T-helper 2 cell (primary cell): ENCODE measurements around the gene CD209.
"Not testable (repeated sequence)": the region's sequence is repeated elsewhere in the genome, so short reads cannot be mapped to it uniquely, and the experiment has no call there.

Experiments used
- DNase-seq, 5 experiments: peaks; one replicate each; pipeline versions ENCODE4 v3.0.0 to v3.0.0-alpha.2; 2012 to 2022

CD209 gene

DNA sequence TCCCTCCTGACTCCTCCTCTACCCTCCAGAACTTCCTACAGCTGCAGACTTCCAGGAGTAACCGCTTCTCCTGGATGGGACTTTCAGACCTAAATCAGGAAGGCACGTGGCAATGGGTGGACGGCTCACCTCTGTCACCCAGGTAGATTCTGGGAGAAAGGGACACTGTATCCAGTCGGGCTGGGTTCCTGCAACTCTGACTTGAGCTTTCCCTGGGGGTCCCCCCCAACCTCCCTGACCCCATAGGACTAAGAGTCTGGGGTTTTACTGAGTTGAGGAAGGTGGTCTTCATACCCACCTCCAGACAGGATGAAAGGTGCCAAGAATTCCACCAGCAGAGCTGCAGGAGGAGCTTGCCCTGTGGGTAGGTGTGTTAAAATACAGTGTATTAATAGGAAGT is 20.2 kb upstream of the CD209 start:
- no peak for DNase-seq

DNA sequence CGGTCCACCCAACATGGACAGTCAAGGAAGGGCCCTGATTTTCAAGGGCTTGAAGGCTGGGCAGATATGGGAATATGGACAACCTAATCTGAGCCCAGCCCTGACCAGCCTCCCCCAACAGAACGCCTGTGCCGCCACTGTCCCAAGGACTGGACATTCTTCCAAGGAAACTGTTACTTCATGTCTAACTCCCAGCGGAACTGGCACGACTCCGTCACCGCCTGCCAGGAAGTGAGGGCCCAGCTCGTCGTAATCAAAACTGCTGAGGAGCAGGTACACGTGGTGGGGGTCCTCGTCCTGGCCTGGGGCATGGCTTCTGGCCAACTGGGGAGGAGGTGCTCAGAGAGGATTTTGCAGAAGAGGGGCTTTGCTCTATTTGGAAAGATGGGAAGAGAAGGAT is 19.2 kb upstream of the CD209 start:
- no peak for DNase-seq

GRCh38 chr19:7765043-7765442 is 17.7 kb upstream of the CD209 start:
- not testable (repeated sequence) for DNase-seq

- not testable (repeated sequence) for DNase-seq
These were observed 16.8 kb upstream of the CD209 start for GRCh38 chr19:7764157-7764556.

DNA sequence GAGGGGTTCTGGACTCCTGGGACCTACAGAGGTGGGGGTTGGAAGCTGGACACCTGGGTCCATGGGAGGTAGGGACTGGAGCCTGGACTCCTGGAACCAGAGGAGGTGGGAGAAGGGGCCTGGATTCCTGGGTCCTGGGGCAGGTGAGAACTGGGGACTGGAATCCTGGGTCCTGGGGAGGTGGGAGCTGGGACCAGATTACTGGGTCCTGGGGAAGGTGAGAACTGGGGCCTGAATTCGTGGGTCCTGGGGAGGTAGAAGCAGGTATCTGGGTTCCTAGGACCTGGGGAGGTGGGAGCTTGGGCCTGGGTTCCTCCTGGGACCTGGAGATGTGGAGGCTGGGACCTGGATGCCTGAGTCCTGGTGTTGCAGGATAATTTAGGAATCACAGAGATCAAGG is 16.4 kb upstream of the CD209 start:
- no peak for DNase-seq

GRCh38 chr19:7762719-7763293 is 15.5 kb upstream of the CD209 start, which contains the start of gene CLEC4M:
Gene CLEC4M, plus strand, starts transcription at chr19:7763243. Its CDS starts 24 bp downstream, at chr19:7763267.
- DNase-seq: no peak

GRCh38 chr19:7759156-7759555 is 11.8 kb upstream of the CD209 start:
- DNase-seq: no peak

DNA sequence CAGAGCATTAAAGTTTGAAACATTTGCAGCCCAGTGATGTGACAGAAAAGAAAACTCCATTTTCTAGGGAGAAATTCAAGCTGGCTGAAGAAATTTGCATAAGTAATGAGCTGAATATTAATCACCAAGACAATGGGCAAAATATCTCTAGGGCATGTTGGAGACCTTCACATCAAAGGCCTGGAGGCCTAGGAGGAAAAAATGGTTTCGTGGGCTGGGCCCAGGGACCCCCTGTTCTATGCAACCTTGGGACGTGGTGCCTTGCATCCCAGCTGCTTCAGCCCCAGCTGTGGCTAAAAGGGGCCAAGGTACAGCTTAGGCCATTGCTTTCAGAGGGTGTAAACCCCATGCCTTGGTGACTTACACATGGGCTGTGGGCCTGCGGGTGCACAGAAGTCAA is 10.0 kb upstream of the CD209 start:
- DNase-seq: no peak

- no peak for DNase-seq
These were observed 8.9 kb upstream of the CD209 start for GRCh38 chr19:7756258-7756657.

- DNase-seq: peak in 1 of 5 experiments; percentile 6
These were observed 3.9 kb upstream of the CD209 start for GRCh38 chr19:7751157-7751783.

DNA sequence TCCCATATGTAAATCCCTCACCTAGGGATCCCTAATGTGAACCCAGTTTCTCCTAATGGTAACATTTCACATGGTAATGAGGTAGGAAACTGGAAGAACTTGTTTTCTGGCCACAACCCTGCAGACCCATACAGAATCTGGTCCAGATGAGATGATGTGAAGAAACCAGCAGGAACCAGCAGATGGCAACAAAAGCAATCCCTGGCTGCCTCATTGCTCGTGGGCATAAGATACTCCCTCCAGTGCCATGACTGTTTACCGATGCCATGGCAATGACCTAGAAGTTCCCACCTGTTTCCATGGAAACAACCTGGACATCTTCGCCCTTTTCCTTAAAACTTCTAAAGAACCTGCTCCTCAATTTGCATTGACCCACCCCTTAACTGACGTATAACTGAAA is 1.4 kb upstream of the CD209 start:
- no peak for DNase-seq

DNA sequence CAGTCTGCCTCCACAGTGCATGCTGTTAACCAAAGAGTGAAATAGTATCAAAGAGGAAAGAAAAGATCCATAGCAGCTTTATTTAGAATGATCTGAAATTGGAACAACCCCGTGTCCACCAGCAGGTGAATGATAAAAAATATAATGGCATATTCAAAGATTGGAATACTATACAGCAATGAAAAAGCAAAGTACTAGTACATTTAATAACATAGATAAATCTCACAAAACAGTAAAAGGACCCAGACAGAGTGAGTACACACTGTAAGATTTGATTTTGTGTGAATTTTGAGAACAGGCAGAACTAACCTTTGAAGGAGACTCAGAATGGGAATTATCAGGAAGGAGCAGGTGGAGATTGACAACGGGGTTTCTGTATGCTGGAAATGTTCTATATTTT is 837 bp upstream of the CD209 start:
- no peak for DNase-seq

DNA sequence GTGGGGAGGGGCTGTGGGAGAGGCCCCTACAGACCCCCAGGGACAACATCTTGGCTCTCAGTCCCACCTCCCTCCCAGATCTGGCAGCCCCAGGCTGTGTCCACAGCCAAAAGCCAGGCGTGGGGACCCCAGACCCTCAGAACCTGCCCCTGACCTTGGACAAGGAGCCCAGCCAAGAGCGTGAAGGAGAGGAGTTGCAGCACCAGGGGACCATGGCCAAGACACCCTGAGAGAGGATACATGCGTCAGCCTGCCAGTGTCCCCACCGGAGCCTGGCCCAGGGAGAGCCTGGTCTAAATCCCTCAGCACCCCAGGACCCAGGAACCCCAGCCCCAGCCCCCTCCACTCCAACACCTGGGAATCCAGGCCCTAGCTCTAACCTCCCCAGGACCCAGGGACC is 1.0 kb downstream of the CD209 start:
- not testable (repeated sequence) for DNase-seq

- no peak for DNase-seq
These were observed 2.3 kb downstream of the CD209 start for GRCh38 chr19:7744871-7745650.

GRCh38 chr19:7744199-7744786 is 3.0 kb downstream of the CD209 start:
- DNase-seq: no peak

DNA sequence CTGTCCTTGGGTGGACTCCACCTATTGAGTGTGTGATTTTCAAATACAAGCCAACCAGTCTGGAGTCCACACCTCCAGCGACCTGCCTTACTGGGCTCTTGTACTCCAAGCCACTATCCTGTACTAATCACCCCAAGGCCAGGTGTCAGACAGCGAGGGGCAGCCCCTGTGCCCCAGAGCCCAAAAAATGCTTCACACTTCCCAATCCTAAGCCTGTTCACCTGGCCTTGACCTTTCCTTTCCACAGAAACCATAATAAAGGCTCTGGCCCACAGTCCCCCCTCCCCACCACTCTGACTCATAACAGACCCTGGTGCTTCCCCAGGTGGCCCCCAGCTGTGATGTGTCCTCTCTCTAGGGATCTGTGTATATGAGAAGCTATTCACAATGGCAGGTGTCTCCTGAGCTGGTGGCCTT is 3.9 kb downstream of the CD209 start:
- DNase-seq: no peak

- no peak for DNase-seq
These were observed 4.3 kb downstream of the CD209 start for GRCh38 chr19:7742991-7743390.

DNA sequence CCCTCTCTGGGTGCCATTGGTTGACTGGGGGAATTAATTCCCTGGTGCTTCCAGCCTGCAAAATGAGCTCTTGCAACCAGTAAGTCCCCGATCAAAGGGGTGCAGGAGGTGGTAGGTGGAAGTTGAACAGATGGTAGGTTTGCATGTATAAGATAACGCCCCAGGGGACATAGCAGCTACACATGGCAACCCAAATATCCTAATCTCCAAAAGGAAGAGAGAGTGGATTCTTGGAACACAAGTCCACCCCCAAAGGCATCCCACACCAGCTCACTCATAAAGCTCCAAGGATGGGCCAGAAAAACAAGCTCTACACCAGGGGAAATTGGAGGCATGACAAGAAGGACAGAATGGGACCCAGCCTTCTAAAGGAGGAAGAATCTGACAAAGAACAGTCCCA is 4.8 kb downstream of the CD209 start:
- DNase-seq: no peak

GRCh38 chr19:7740682-7741054 is 6.7 kb downstream of the CD209 start:
- no peak for DNase-seq

DNA sequence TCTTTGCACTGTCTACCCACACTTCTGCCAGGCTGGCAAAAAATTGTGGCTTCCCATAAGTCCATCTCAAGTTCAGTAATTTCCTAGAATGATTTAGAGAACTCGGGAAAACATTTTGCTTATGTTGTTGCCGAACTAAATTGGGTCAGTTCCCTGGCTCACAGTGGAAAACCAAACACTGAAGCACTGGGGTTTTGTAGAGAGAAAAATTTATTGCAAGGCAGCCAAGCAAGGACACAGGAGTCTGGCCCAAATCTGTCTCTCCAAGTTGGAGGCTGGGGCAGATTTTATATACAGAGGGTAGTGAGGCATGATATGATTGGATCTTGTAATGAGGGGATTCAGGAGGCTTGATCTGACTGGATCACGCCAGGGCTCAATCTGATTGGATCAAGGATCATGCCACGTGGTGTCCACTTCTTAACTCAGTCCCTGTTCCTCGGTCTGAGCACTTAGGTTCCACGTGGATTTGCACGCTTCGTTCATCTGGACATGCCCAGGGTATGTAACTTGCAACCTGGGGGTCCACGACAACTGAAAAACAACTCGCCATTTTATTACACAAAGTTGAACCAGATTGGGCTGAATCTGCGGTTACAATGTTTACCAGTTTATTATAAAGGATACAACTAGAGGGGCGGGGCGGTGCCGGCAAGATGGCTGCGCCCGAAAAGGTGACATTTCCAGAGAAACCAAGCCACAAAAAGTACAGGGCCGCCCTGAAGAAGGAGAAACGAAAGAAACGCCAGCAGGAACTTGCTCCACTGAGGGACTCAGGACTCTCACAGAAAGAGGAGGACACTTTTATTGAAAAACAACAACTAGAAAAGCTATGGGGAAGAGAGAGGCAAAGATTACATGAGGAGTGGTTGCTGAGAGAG is 7.3 kb downstream of the CD209 start:
- no peak for DNase-seq

DNA sequence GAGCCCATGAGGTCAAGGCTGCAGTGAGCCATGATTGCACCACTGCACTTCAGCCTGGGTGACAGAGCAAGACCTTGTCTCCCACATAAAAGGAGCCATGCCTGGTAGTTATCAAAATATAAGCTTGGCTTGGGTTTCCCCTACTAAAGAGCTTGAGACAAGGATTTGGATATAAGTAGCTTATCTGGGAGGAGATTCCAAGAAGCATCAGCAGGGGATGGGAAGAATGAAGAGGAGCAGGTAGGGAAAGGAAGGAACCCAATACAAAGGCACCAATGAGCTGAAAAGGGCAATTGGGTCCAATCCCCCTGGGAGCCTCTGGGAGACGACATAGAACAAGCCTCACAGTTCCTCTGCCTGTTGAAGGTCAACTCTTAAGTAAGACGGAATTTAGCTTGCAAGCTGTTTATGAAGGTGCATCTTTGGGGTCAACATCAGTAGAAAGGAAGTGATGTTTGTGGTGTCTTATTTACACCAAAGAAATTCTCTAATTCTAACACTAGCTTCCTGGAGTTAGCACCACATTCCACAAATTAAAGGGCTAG is 8.1 kb downstream of the CD209 start:
- no peak for DNase-seq

GRCh38 chr19:7738023-7738422 is 9.3 kb downstream of the CD209 start:
- peak in 1 of 5 experiments; percentile 28 for DNase-seq
